H1 (cell line): ENCODE results near the gene NEURL2. TPM values are rescaled to one million over a fixed set of nuclear protein-coding genes. Genes with fewer than 3 reads are reported as not detected.

ENCODE experiments used
- CTCF ChIA-PET: fragments of 300-600 bp; sonication (Branson Sonifier 250); formaldehyde crosslinking; loops from one replicate; lab custom pipeline; 2021; ENCODE audit not compliant: partially characterized antibody; lab: Charles Lee
- POLR2A ChIA-PET: fragments of 300-600 bp; sonication (Branson Sonifier 250); formaldehyde crosslinking; loops from one replicate; lab custom pipeline; 2021; ENCODE audit warnings: inconsistent platforms; ENCODE audit not compliant: partially characterized antibody; lab: Charles Lee
- DNase-seq, 2 experiments: peaks; one replicate each; pipeline versions ENCODE4 v3.0.0 to v3.0.0-alpha.2; 2010 to 2022; ENCODE audit warnings: low spot score in 2 of 2, low read depth in 1 of 2, mixed read lengths in 1 of 2
- FAIRE-seq: peaks from 2 replicates; lab custom pipeline; 2011; peaks lifted over from hg19 to GRCh38; lab: Jason Lieb, UNC
- H2AFZ ChIP-seq: 2 replicates; pipeline ENCODE4 v1.8.1; 2012; ENCODE audit warnings: low read length, inconsistent platforms
- H2AK5ac ChIP-seq: 2 replicates; pipeline ENCODE4 v1.6.1; 2013; ENCODE audit warnings: low read depth, low read length
- H2BK120ac ChIP-seq: replicated peaks from 2 replicates; pipeline ENCODE3; 2013; ENCODE audit warnings: low read depth, low read length, inconsistent platforms
- H2BK12ac ChIP-seq: 2 replicates; pipeline ENCODE4 v1.6.1; 2013; ENCODE audit warnings: low read depth, low read length
- H2BK15ac ChIP-seq: 2 replicates; pipeline ENCODE4 v1.6.1; 2013; ENCODE audit warnings: low read length
- H2BK20ac ChIP-seq: 2 replicates; pipeline ENCODE4 v1.6.1; 2013; ENCODE audit warnings: low read length
- H2BK5ac ChIP-seq: 2 replicates; pipeline ENCODE4 v1.6.1; 2013; ENCODE audit warnings: low read depth, low read length
- H3K14ac ChIP-seq: 2 replicates; pipeline ENCODE4 v1.6.1; 2013; ENCODE audit warnings: inconsistent platforms; ENCODE audit not compliant: insufficient read length
- H3K18ac ChIP-seq: 2 replicates; pipeline ENCODE4 v1.6.1; 2013; ENCODE audit warnings: low read length; ENCODE audit errors: extremely low read depth
- H3K23ac ChIP-seq: 2 replicates; pipeline ENCODE4 v1.6.1; 2013; ENCODE audit warnings: inconsistent platforms; ENCODE audit not compliant: insufficient read length
- H3K23me2 ChIP-seq: 2 replicates; pipeline ENCODE4 v1.6.1; 2013; ENCODE audit warnings: low read depth, low read length
- H3K27ac ChIP-seq: 2 replicates; pipeline ENCODE4 v1.6.1; 2011; ENCODE audit warnings: low read depth, low read length, inconsistent platforms
- H3K27me3 ChIP-seq, 4 experiments: replicated peaks in 1 of 4; 1 replicate in 1 of 4; 2 replicates in 3 of 4; pipeline versions ENCODE4 v1.6.1 to v1.8.1; 2011 to 2013; ENCODE audit warnings: low read length in 3 of 4, mild to moderate bottlenecking in 3 of 4, inconsistent platforms in 2 of 4, mixed read lengths in 2 of 4, moderate library complexity in 1 of 4; ENCODE audit not compliant: control insufficient read depth in 3 of 4, insufficient read depth in 3 of 4; ENCODE audit errors: extremely low read depth in 1 of 4
- H3K36me3 ChIP-seq, 4 experiments: 2 replicates each; pipeline versions ENCODE4 v1.6.1 to v1.8.1; 2011 to 2013; ENCODE audit warnings: mild to moderate bottlenecking in 4 of 4, low read length in 3 of 4, moderate library complexity in 2 of 4, control low read depth in 1 of 4, inconsistent platforms in 1 of 4; ENCODE audit not compliant: insufficient read depth in 4 of 4, control insufficient read depth in 2 of 4
- H3K4ac ChIP-seq: replicated peaks from 2 replicates; pipeline ENCODE3; 2013; ENCODE audit warnings: low read length, low read depth, mixed read lengths, inconsistent platforms; ENCODE audit not compliant: insufficient read length
- H3K4me1 ChIP-seq, 4 experiments: replicated peaks in 1 of 4; 1 replicate in 1 of 4; 2 replicates in 3 of 4; pipeline versions ENCODE4 v1.6.1 to v1.8.1; 2011 to 2013; ENCODE audit warnings: low read length in 3 of 4, inconsistent platforms in 2 of 4, mixed read lengths in 1 of 4; ENCODE audit not compliant: insufficient read depth in 4 of 4, control insufficient read depth in 3 of 4
- H3K4me2 ChIP-seq, 2 experiments: 2 replicates each; pipeline versions ENCODE4 v1.6.1 to v1.8.1; 2011 to 2013; ENCODE audit warnings: low read depth in 2 of 2, low read length in 2 of 2, control low read depth in 1 of 2, inconsistent platforms in 1 of 2, mild to moderate bottlenecking in 1 of 2; ENCODE audit not compliant: insufficient read depth in 1 of 2
- H3K4me3 ChIP-seq, 4 experiments: fragments of 200-600, 300-600 bp in 1 of 4; sonication (generic), shearing (Covaris generic), sonication (Bioruptor Twin) in 1 of 4; 2 replicates each; pipeline versions ENCODE4 v1.5.1 to v1.8.1; 2011 to 2016; ENCODE audit warnings: low read length in 4 of 4, low read depth in 3 of 4, control low read depth in 2 of 4, inconsistent platforms in 2 of 4, mild to moderate bottlenecking in 2 of 4, mixed read lengths in 1 of 4, moderate library complexity in 1 of 4; ENCODE audit not compliant: insufficient read depth in 2 of 4; ENCODE audit errors: extremely low read depth in 1 of 4
- H3K56ac ChIP-seq: replicated peaks from 2 replicates; pipeline ENCODE3; 2013; ENCODE audit warnings: low read depth, mild to moderate bottlenecking, mixed read lengths, low read length, inconsistent platforms; ENCODE audit not compliant: insufficient read length
- H3K79me1 ChIP-seq: 2 replicates; pipeline ENCODE4 v1.6.1; 2013; ENCODE audit warnings: low read depth, low read length, control low read depth
- H3K79me2 ChIP-seq, 2 experiments: 2 replicates each; pipeline versions ENCODE4 v1.6.1 to v1.8.1; 2012 to 2013; ENCODE audit warnings: low read length in 2 of 2, mild to moderate bottlenecking in 2 of 2, inconsistent platforms in 1 of 2; ENCODE audit not compliant: insufficient read depth in 2 of 2, control insufficient read depth in 1 of 2
- H3K9ac ChIP-seq, 4 experiments: replicated peaks in 1 of 4; 1 replicate in 1 of 4; 2 replicates in 3 of 4; pipeline versions ENCODE4 v1.6.1 to v1.8.1; 2011 to 2013; ENCODE audit warnings: low read depth in 3 of 4, low read length in 3 of 4, control low read depth in 2 of 4, mild to moderate bottlenecking in 2 of 4, moderate library complexity in 2 of 4, inconsistent platforms in 1 of 4; ENCODE audit errors: extremely low read depth in 1 of 4
- H3K9me3 ChIP-seq, 2 experiments: 2 replicates each; pipeline versions ENCODE4 v1.6.1 to v1.8.1; 2012 to 2013; ENCODE audit warnings: mild to moderate bottlenecking in 2 of 2, moderate library complexity in 2 of 2, control low read depth in 1 of 2, inconsistent platforms in 1 of 2, low read depth in 1 of 2, low read length in 1 of 2, mixed read lengths in 1 of 2; ENCODE audit not compliant: insufficient read depth in 2 of 2
- H4K20me1 ChIP-seq, 2 experiments: replicated peaks in 1 of 2; 2 replicates each; pipeline versions ENCODE3 to v1.8.1; 2011 to 2013; ENCODE audit warnings: inconsistent platforms in 2 of 2, low read length in 2 of 2, mild to moderate bottlenecking in 1 of 2; ENCODE audit not compliant: insufficient read depth in 2 of 2, control insufficient read depth in 1 of 2
- H4K5ac ChIP-seq: 2 replicates; pipeline ENCODE4 v1.6.1; 2013; ENCODE audit warnings: low read length, low read depth, mixed read lengths, inconsistent platforms; ENCODE audit not compliant: insufficient read length
- H4K8ac ChIP-seq: 2 replicates; pipeline ENCODE4 v1.8.0; 2013; ENCODE audit warnings: mild to moderate bottlenecking, moderate library complexity, low read length, inconsistent platforms; ENCODE audit not compliant: insufficient read depth; ENCODE audit errors: extremely low read depth
- H4K91ac ChIP-seq: replicated peaks from 2 replicates; pipeline ENCODE3; 2013; ENCODE audit warnings: low read length, mixed read lengths, inconsistent platforms; ENCODE audit not compliant: insufficient read length
- ASH2L ChIP-seq: fragments of 200-600, 300-600 bp; sonication (generic); IDR thresholded peaks from one replicate; pipeline ENCODE4 v1.7.1; 2017; ENCODE audit warnings: low read length
- CBX8 ChIP-seq: fragments of 300-800, 300-1000 bp; sonication (generic); IDR thresholded peaks from 2 replicates; pipeline ENCODE4 v1.7.1; 2016; ENCODE audit warnings: low read depth, low read length, borderline replicate concordance
- CEBPB ChIP-seq: IDR thresholded peaks from 2 replicates; pipeline ENCODE4 v1.6.1; 2012; ENCODE audit warnings: low read depth, low read length
- CHD1 ChIP-seq: IDR thresholded peaks from 2 replicates; pipeline ENCODE4 v1.6.1; 2012; ENCODE audit warnings: low read depth, low read length, improper control_type of control experiment
- EGR1 ChIP-seq: IDR thresholded peaks from 2 replicates; pipeline ENCODE4 v1.6.1; 2011; ENCODE audit warnings: low read depth, low read length, borderline replicate concordance
- GTF2F1 ChIP-seq: IDR thresholded peaks from 2 replicates; pipeline ENCODE4 v1.6.1; 2012; ENCODE audit warnings: low read depth, low read length, improper control_type of control experiment, borderline replicate concordance
- KDM4A ChIP-seq: IDR thresholded peaks from one replicate; pipeline ENCODE4 v1.7.1; 2012; ENCODE audit warnings: low read depth, mild to moderate bottlenecking, moderate library complexity, low read length, inconsistent platforms; ENCODE audit not compliant: severe bottlenecking
- MAFK ChIP-seq: IDR thresholded peaks from 2 replicates; pipeline ENCODE4 v1.6.1; 2012; ENCODE audit warnings: low read depth, mild to moderate bottlenecking, improper control_type of control experiment, low read length
- RBBP5 ChIP-seq: IDR thresholded peaks from 2 replicates; pipeline ENCODE4 v1.7.1; 2012; ENCODE audit warnings: low read depth, mild to moderate bottlenecking, inconsistent platforms, low read length, moderate library complexity, borderline replicate concordance
- RNF2 ChIP-seq: fragments of 200-900, 300-1000 bp; sonication (generic); IDR thresholded peaks from 2 replicates; pipeline ENCODE4 v1.7.1; 2016; ENCODE audit warnings: borderline replicate concordance, low read depth, mild to moderate bottlenecking, antibody characterized with exemption, low read length; ENCODE audit not compliant: poor library complexity, severe bottlenecking; ENCODE audit errors: missing control alignments
- SP1 ChIP-seq: IDR thresholded peaks from 2 replicates; pipeline ENCODE4 v1.6.1; 2011; ENCODE audit warnings: low read depth, low read length
- SUZ12 ChIP-seq: fragments of 200-600 bp; sonication (generic); IDR thresholded peaks from 2 replicates; pipeline ENCODE4 v1.6.1; 2012; ENCODE audit warnings: mild to moderate bottlenecking, inconsistent platforms, low read length, moderate library complexity, mixed read lengths
- TCF12 ChIP-seq: IDR thresholded peaks from 2 replicates; pipeline ENCODE4 v1.6.1; 2011; ENCODE audit warnings: low read depth, mild to moderate bottlenecking, low read length
- USF2 ChIP-seq: IDR thresholded peaks from 2 replicates; pipeline ENCODE4 v1.6.1; 2011; ENCODE audit warnings: low read length, improper control_type of control experiment
- polyA plus RNA-seq, 7 experiments: library from polyadenylated mRNA; depleted of rRNA in 3 of 7; stranded (reverse) in 5 of 7; unstranded in 2 of 7; fragments of >200 nt in 5 of 7; fragments of 200-250 nt in 2 of 7; gene quantifications; 1 replicate in 5 of 7; 2 replicates in 1 of 7; 4 replicates in 1 of 7; pipeline versions ENCODE4 v1.2.1 to v1.2.3, GENCODE V29; 2011 to 2013; ENCODE audit warnings: missing spikeins in 2 of 7, mixed read lengths in 2 of 7
- total RNA-seq: library from RNA; stranded (reverse); fragmentation: NEBNext Ultra II Directional; extraction: Animal tissue kit (Norgen Biotek cat#: 25700); gene quantifications from 2 replicates; pipeline ENCODE4 v1.2.1, GENCODE V29; 2021

NEURL2 gene
- total and polyA plus RNA-seq, 2 of the 8 experiments (the other 6 are each of a cell fraction or from before 2014, with no cell fraction given): 6.9 TPM

GRCh38 chr20:45845452-45845851 is 45.6 kb downstream of the NEURL2 start:
- Histone ChIP-seq H2BK20ac (no peak overlapping the region), H3K9ac (no peak overlapping the region), H4K20me1 (no peaks in the 10 kb centered on the region), H3K4ac (no peak overlapping the region), H3K4me2 (no peak overlapping the region), H2BK5ac (no peak overlapping the region), H3K27me3 (no peaks in the 10 kb centered on the region), H3K56ac (no peak overlapping the region), H3K27ac (no peak overlapping the region), H3K14ac (no peak overlapping the region), H3K18ac (no peak overlapping the region), H3K23ac (no peak overlapping the region), H3K23me2 (no peaks in the 10 kb centered on the region), H3K79me2 (no peaks in the 10 kb centered on the region; a peak in 1 of 4 replicates), H3K4me3 (no peak overlapping the region), H2AK5ac (no peak overlapping the region), H4K91ac (no peak overlapping the region), H2BK15ac (no peak overlapping the region), H2BK12ac (no peak overlapping the region), H3K36me3 (peaks cover 15 to 61% (median 27%) of the 10 kb centered on the region in 4 experiments), H4K8ac (no peak overlapping the region), H4K5ac (no peak overlapping the region), H2BK120ac (no peak overlapping the region), H2AFZ (no peak overlapping the region), H3K9me3 (no peaks in the 10 kb centered on the region), H3K4me1 (no peaks in the 10 kb centered on the region), H3K79me1 (no peaks in the 10 kb centered on the region)
- ChIA-PET POLR2A (interaction anchor here (0.7 to 13.8 kb wide), 7 partner anchors 9 to 89 kb away, joined by 3 to 178 read pairs (median 5); partner anchors contain the start of genes ACOT8, PCIF1, SNX21 and ZSWIM1), CTCF (interaction anchor here (1.2 kb wide), 2 partner anchors 22 to 46 kb away, joined by 3 to 6 read pairs; no protein-coding TSS in a partner anchor)
- no peak for DNase-seq
- FAIRE-seq: no peak
- no peak for TF ChIP-seq RNF2
- TF ChIP-seq KDM4A: no peak
- no peak for TF ChIP-seq SP1
- TF ChIP-seq MAFK: no peak
- TF ChIP-seq EGR1: no peak
- TF ChIP-seq CBX8: no peak
- TF ChIP-seq SUZ12: no peak
- TF ChIP-seq ASH2L: no peak
- no peak for TF ChIP-seq CHD1
- no peak for TF ChIP-seq TCF12
- no peak for TF ChIP-seq GTF2F1
- no peak for TF ChIP-seq CEBPB
- TF ChIP-seq USF2: no peak
- no peak for TF ChIP-seq RBBP5
